ENCODE measurements around the gene ZNF574. TPM values are rescaled to one million over a fixed set of nuclear protein-coding genes. Genes with fewer than 3 reads are reported as not detected.
A peak's percentile ranks its signal among the peaks of the same experiment; 100 is the strongest.

Gene ZNF574
- total RNA-seq, 2 donors from 2014 or later, result 24.4 to 44.1 TPM

DNA sequence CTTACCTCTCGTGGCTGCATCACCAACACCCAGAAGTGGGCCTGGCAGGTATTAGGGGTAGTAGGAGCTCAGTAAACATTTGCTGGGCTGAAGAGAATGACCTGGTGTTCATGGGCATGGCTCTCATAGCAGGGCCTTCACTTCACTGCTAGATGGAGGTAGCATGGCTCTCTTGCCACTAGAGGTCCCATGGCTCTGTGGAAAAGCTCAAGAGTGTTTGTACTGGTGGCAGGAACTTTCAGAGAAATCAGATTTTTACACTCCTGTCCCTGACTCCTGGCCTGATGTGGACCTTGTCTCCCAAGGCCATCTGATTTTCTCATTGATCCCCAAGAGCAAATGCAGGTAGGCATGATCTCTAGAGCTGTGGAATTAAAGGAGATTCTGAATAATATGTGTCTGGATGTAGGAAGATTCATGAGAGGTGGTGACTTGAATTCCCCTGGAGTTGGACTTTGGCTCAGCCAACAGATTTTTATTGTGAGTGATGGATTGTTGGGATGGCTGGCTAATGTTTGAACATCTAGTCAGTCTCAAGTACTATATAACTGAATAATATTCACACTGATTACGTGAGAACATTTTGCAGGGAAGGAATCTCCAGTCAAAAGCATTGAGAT, 5.7 kb downstream of the ZNF574 start:
- 82% methylated on average over 2 of the region's 2 CpGs for WGBS

DNA sequence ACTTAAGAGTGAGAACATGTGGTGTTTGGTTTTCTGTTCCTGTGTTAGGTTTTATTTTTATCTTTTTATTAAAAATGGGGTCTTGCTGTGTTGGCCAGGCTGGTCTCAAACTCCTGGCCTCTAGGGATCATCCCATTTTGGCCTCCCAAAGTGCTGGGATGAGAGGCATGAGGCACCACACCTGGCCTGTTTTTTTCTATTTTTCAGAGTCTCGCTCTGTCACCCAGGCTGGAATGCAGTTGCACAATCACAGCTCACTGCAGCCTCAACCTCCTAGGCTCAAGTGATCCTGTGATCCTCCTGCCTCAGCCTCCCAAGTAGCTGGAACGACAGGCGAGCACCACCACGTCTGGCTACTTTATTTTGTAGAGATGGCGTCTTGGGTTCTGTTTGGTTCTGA, 7.6 kb downstream of the ZNF574 start:
- no peak for DNase-seq (ENCODE audit: low spot score)
- TF ChIP-seq, protein P1, sequence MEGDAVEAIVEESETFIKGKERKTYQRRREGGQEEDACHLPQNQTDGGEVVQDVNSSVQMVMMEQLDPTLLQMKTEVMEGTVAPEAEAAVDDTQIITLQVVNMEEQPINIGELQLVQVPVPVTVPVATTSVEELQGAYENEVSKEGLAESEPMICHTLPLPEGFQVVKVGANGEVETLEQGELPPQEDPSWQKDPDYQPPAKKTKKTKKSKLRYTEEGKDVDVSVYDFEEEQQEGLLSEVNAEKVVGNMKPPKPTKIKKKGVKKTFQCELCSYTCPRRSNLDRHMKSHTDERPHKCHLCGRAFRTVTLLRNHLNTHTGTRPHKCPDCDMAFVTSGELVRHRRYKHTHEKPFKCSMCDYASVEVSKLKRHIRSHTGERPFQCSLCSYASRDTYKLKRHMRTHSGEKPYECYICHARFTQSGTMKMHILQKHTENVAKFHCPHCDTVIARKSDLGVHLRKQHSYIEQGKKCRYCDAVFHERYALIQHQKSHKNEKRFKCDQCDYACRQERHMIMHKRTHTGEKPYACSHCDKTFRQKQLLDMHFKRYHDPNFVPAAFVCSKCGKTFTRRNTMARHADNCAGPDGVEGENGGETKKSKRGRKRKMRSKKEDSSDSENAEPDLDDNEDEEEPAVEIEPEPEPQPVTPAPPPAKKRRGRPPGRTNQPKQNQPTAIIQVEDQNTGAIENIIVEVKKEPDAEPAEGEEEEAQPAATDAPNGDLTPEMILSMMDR (IDR thresholded peaks at IDR 0.05), result no peak
- TF ChIP-seq POLR2AphosphoS5 (IDR thresholded peaks at IDR 0.05), result no peak
- no peak for TF ChIP-seq POLR2A (IDR thresholded peaks at IDR 0.05)
- no peaks in the 10 kb centered on the region for H3K9me3 ChIP-seq
- H3K36me3 ChIP-seq, result peaks cover 6 to 17% of the 10 kb centered on the region in 2 donors
- H3K27me3 ChIP-seq (replicated peaks; ENCODE audit: insufficient read depth), result no peaks in the 10 kb centered on the region
- intact Hi-C loops (cut with DNase I), result no loop called here
- 100% methylated on average over 5 of the region's 5 CpGs for WGBS
- H3K4me3 ChIP-seq, result no peak overlapping the region
- no peaks in the 10 kb centered on the region for H3K4me1 ChIP-seq (replicated peaks)
- no peak overlapping the region for H3K27ac ChIP-seq

More for the DNA sequence above, 5.7 kb downstream of the ZNF574 start:
- no peak for DNase-seq (ENCODE audit: low spot score)
- Histone ChIP-seq H3K4me3 (no peak overlapping the region), H3K36me3 (peaks cover 6 to 18% of the 10 kb centered on the region in 2 donors), H3K27ac (no peak overlapping the region), H3K9me3 (no peaks in the 10 kb centered on the region), H3K4me1 (replicated peaks) (peaks cover 5% of the 10 kb centered on the region), H3K27me3 (replicated peaks; ENCODE audit: insufficient read depth) (no peaks in the 10 kb centered on the region)
- TF ChIP-seq POLR2A (IDR thresholded peaks at IDR 0.05) (no peak), POLR2AphosphoS5 (IDR thresholded peaks at IDR 0.05) (no peak)
- TF ChIP-seq, protein P1 (IDR thresholded peaks at IDR 0.05), result peak in 3 of 4 experiments; percentile 18 to 51 (median 38)
- intact Hi-C loops (cut with DNase I), result no loop called here

DNA sequence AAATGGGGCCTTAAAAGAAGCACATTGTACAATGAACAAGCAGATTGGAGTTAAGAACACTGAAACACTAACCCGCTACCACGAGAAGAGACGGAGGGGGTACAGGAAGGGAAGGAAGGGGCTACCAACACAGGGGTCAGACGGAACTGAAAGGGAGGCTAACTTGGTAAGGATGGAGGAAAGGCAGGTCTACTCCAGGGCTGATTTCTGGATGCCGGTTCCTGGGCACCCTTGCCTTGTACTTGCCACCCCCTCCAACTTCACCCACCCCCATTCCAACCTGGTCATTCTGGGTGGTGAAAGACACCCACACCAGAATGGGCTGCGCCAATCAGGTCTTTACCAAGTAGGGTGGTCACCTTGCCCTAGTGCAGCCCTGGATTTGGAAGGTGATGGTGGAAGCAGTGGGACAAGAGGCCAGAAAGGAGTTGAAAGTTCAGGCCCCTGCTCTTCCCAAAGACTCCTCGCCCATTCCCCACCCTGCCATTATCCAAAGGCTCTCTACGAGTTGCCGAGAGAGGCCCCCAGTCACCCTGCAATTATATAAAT, 10.3 kb downstream of the ZNF574 start:
- no peak for DNase-seq (ENCODE audit: low spot score)
- TF ChIP-seq, protein P1 (IDR thresholded peaks at IDR 0.05), result no peak
- TF ChIP-seq POLR2A (IDR thresholded peaks at IDR 0.05) (no peak), POLR2AphosphoS5 (IDR thresholded peaks at IDR 0.05) (no peak)
- intact Hi-C loops (cut with DNase I), result no loop called here
- H3K9me3 ChIP-seq, result no peaks in the 10 kb centered on the region
- H3K4me1 ChIP-seq (replicated peaks), result no peaks in the 10 kb centered on the region
- H3K4me3 ChIP-seq, result no peak overlapping the region
- no peak overlapping the region for H3K27ac ChIP-seq
- H3K36me3 ChIP-seq, result no peaks in the 10 kb centered on the region
- no peaks in the 10 kb centered on the region for H3K27me3 ChIP-seq (replicated peaks; ENCODE audit: insufficient read depth)
- 85% methylated on average over 9 of the region's 9 CpGs for WGBS

DNA sequence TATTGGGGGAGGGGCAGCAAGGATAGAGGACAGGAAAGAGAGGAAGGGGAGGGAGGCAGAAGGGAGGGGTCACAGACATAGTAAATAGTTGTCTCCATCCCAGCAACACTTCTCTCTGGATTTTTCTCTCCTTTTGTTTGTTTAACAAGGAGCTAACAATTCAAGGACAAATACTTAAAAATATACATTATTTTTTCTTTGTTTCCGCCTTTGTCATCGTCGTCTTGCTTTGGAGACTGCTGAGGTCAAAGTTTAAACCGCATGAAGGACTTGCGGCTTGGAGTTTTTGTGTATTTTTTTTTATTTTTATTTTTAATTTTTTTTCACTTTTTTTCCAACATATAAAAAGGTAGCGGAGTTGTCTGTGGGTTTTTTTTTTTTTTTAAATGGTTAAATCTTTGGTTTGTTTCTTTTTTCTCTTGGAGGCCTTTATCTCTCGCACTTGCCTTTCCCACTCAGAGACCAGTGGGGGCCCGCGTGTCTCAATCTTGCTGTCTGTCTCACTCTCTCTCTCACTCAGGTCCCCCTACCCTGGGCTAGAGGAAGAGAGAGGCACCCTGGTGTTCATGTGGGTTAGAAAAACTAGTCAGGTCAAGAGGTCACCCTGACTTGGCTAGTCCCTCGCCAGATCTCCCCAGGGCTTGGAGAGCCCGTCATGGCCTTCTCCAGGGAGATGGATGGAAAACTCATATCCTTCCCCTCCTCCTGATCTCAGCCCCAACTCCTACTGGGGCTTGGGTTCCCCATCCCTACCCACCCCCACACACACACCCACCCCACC, 11.0 kb downstream of the ZNF574 start:
- Histone ChIP-seq H3K9me3 (no peaks in the 10 kb centered on the region), H3K36me3 (no peaks in the 10 kb centered on the region), H3K4me1 (replicated peaks) (no peaks in the 10 kb centered on the region), H3K27me3 (replicated peaks; ENCODE audit: insufficient read depth) (no peaks in the 10 kb centered on the region), H3K27ac (no peak overlapping the region), H3K4me3 (no peak overlapping the region)
- intact Hi-C loops (cut with DNase I), result no loop called here
- TF ChIP-seq POLR2AphosphoS5 (IDR thresholded peaks at IDR 0.05), result no peak
- no peak for TF ChIP-seq POLR2A (IDR thresholded peaks at IDR 0.05)
- TF ChIP-seq, protein P1 (IDR thresholded peaks at IDR 0.05), result no peak
- WGBS, result 86% methylated on average over 11 of the region's 11 CpGs
- no peak for DNase-seq (ENCODE audit: low spot score)

All from prostate gland (tissue), 2 donors.